ENCODE results near the gene GJD4.

DNA sequence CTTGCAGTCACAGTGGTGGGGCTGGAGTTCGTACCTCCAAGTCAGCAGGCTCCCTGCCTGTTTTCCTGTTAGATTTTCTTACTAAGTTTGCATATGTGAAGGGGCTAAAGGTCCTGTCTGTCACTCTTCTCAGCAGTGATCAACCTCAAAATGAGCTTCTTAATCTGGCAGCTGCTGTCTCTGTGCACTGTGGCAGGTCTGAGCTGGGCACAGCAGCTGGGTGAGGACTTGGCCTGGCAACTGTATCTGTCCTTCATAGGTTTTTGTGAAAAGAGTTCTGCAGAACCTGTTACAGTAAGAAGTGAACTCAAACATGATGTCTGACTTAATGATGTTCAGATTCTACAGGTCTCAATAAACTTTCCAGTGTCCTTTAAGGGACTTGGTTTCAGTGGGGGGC, 31.3 kb upstream of the GJD4 start:
- no peak for TF ChIP-seq CTCF (conservative IDR thresholded peaks at IDR 0.05; ENCODE audit: low read depth, low read length)
- no peak for TF ChIP-seq EZH2 (IDR thresholded peaks at IDR 0.05; ENCODE audit: borderline replicate concordance, low read depth, low read length, poor library complexity, severe bottlenecking)
